Glomerular visceral epithelial cell (primary cell): ENCODE results near the gene ZNF691.
"Not testable (repeated sequence)": the region's sequence is repeated elsewhere in the genome, so short reads cannot be mapped to it uniquely, and the experiment has no call there.

Source experiments
- DNase-seq: peaks from one replicate; pipeline ENCODE4 v3.0.0-alpha.2; 2016; ENCODE audit errors: extremely low spot score

The ZNF691 gene

GRCh38 chr1:42859366-42859765, 13.0 kb downstream of the ZNF691 start:
- DNase-seq: not testable (repeated sequence)

- no peak for DNase-seq
Observed at GRCh38 chr1:42860339-42861013, 14.1 kb downstream of the ZNF691 start.

GRCh38 chr1:42861014-42861399, 14.6 kb downstream of the ZNF691 start:
- DNase-seq: no peak

- no peak for DNase-seq
Observed at GRCh38 chr1:42866549-42866948, 20.1 kb downstream of the ZNF691 start.

GRCh38 chr1:42868466-42868865, 22.1 kb downstream of the ZNF691 start:
- peak; percentile 33 for DNase-seq

GRCh38 chr1:42869254-42869653, 22.8 kb downstream of the ZNF691 start:
- DNase-seq: not testable (repeated sequence)

- not testable (repeated sequence) for DNase-seq
Observed at GRCh38 chr1:42869751-42870150, 23.3 kb downstream of the ZNF691 start.

- DNase-seq: not testable (repeated sequence)
Observed at GRCh38 chr1:42873108-42873507, 26.7 kb downstream of the ZNF691 start.

- DNase-seq: no peak
Observed at GRCh38 chr1:42873670-42874069, 27.3 kb downstream of the ZNF691 start.

- no peak for DNase-seq
Observed at GRCh38 chr1:42876009-42876408, 29.6 kb downstream of the ZNF691 start.

- no peak for DNase-seq
Observed at GRCh38 chr1:42877380-42877779, 31.0 kb downstream of the ZNF691 start.

GRCh38 chr1:42880384-42880783, 34.0 kb downstream of the ZNF691 start:
- no peak for DNase-seq

GRCh38 chr1:42886046-42886739, 39.8 kb downstream of the ZNF691 start:
- DNase-seq: no peak

- DNase-seq: no peak
Observed at GRCh38 chr1:42886800-42887199, 40.4 kb downstream of the ZNF691 start.

- no peak for DNase-seq
Observed at GRCh38 chr1:42887366-42887765, 41.0 kb downstream of the ZNF691 start.

- no peak for DNase-seq
Observed at GRCh38 chr1:42888013-42888633, 41.7 kb downstream of the ZNF691 start.

- no peak for DNase-seq
Observed at GRCh38 chr1:42889264-42889663, 42.9 kb downstream of the ZNF691 start.

- no peak for DNase-seq
Observed at GRCh38 chr1:42891465-42892138, 45.2 kb downstream of the ZNF691 start.

- not testable (repeated sequence) for DNase-seq
Observed at GRCh38 chr1:42899960-42900359, 53.5 kb downstream of the ZNF691 start.
